ENCODE data around the gene CFAP299.
"Not testable (repeated sequence)": the region's sequence is repeated elsewhere in the genome, so short reads cannot be mapped to it uniquely, and the experiment has no call there.

The CFAP299 gene

DNA sequence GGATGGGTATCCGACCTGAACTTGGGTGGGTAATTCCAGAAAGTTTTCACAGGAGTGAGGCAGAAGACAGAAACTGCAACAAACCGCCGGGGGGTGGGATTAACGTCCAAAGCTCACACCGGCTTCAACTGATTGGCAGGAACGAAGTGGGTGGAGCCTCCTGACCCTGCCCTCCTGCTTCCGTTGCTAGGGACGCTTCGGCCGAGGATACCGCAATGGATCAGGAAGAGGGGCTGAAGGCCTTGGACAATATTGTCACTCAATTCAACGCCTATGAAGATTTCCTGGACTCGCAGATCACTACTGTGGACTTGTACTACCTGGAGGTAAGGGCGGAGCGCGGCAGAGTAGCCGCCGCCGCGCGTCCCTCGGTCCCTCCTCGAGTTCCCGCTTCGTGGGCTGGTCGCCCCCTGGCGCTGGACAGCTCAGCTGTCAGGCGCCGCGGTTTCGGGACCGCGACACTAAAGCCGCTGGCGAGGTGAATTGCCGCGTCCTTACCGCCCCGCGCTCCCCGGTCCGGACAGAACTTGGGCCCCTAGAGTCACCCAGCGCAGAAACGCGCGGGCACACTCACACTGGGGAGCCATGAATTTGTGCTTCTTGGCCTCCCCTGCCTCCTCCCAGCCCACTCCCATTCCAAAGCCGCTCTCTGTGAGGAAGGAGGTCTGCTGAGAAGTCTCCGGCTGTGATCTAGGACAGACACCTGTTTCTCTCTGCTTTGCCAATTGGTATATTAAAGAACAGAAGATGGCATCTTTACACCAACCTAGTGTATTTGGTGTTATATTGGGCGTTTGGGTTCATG, at the start of gene CFAP299:
Gene CFAP299 (plus strand): TSS at position 177 of the 805 bp plus-strand sequence.
- peak; percentile 92 for DNase-seq (ENCODE audit: low spot score)

DNA sequence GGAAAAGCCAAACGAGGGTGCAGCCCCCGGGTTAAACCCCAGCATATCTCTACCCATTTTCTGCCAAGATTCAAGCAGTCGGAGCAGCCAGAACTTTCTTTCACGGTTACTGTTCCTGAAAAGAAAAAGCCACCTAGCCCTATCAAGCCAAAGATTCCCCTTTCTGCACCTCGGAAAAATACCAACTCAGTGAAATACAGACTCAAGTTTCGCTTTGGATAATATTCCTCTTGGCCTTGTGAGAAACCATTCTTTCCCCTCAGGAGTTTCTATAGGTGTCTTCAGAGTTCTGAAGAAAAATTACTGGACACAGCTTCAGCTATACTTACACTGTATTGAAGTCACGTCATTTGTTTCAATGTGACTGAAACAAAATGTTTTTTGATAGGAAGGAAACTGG, 49.1 kb upstream of the CFAP299 start:
- DNase-seq (ENCODE audit: low spot score): no peak

DNA sequence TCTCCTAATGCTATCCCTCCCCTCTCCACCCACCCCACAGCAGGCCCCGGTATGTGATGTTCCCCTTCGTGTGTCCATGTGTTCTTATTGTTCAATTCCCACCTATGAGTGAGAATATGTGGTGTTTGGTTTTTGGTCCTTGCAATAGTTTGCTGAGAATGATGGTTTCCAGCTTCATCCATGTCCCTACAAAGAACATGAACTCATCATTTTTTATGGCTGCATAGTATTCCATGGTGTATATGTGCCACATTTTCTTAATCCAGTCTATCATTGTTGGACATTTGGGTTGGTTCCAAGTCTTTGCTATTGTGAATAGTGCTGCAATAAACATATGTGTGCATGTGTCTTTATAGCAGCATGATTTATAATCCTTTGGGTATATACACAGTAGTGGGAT, 44.9 kb upstream of the CFAP299 start:
- not testable (repeated sequence) for DNase-seq (ENCODE audit: low spot score)

DNA sequence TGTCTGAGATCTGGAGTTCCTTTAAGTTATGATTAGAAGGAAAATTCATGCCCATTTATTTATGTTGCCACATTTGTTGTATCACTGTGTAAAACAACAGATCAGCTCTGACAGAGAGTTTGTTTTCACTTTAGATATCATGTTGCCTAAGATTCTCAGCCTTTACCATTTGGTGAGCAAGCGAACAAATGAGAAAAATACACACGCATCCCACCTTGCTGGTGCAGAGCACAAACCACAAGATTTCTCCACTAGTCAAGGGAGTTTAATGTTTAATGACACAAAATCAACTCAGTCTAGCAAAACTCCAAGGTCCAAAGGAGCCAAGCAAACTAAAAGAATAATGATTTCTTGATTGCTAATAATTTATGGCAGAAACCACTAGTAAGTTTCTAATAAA, 41.3 kb upstream of the CFAP299 start:
- DNase-seq (ENCODE audit: low spot score): no peak

DNA sequence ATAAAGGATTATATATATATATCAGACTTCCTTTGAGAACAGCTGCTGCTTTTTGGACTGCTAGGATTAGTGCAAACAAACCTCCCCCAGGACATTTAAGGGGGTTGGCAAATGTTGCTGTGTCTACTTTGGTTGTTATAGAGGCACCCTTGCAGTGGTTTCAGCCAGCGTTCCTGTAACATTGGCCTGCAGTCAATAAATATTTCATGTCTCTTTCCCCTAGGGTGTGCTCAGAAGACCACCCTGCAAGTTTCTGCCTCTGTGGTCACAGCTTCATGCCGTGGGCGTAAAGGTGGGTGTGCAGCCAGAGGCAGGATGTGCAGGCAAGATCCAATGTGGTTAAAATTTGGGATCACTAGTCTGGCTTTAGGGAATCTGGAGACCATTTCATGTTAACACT, 40.2 kb upstream of the CFAP299 start:
- DNase-seq (ENCODE audit: low spot score): no peak

DNA sequence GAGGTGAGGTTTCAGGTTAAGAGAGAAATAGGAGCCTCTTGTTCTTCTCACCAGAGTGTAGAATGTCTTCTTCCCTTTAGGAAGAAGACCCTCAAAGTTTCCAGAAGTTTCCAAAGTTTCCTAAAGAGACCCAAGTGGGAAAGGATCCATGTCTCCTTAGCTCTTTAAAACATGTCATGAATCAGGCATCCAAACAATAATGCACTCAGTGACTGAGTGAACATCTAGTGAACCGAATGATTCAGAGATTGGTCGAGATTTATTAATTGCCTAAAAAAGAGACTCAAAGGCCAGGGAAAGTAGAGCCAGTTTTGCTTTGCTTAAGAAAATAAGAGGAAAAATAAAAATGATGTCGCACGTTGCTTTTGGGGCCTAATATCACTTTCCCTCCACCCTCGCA, 39.7 kb upstream of the CFAP299 start:
- DNase-seq (ENCODE audit: low spot score): no peak

DNA sequence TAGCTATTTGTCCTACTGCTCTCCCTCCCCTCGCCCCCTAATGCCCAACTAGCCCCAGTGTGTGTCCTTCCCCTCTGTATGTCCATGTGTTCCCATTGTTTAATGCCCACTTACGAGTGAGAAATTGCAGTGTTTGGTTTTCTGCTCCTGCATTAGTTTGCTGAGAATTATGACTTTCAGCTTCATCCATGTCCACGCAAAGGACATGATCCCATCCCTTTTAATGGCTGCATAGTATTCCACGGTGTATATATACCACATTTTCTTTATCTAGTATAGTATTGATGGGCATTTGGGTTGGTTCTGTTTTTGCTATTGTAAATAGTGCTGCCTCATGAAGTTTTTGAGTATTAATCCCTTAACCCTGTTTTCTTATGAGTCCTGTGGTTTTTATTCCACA, 33.6 kb upstream of the CFAP299 start:
- DNase-seq (ENCODE audit: low spot score): no peak

DNA sequence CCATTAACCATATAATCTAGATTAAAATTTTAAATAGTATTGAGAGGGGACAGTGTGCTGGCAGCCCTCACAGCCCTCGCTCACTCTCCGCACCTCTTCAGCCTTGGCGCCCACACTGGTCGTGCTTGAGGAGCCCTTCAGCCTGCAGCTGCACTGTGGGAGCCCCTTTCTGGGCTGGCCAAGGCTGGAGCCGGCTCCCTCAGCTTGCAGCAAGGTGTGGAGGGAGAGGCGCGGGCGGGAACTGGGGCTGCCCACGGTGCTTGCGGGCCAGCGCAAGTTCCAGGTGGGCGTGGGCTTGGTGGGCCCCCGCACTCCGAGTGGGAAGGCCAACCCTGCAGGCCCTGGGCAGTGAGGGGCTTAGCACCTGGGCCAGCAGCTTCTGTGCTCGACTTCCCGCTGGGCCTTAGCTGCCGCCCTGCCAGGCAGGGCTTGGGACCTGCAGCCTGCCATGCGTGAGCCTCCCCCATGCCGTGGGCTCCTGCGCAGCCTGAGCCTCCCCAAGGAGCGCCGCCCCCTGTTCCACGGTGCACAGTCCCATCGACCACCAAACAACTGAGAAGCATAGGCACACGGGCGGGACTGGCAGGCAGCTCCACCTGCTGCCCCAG, 32.8 kb upstream of the CFAP299 start:
- no peak for DNase-seq (ENCODE audit: low spot score)

DNA sequence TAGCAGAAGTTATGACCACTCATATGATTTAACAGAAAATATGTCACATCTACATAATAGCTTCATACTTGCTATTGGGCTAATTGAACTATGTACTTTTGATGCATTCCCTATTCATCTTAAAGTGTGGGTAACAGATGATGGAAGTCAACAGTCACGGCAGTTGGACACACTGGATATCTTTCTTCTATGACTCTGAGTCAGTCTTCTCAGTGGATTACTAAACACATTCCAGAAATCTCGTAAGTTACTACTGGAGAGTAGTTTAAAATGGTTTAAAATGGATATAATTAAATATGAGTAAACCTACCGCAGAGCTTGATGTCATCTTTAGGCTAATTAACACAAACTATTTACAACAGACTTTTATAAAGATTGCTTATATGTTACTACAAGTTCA, 30.1 kb upstream of the CFAP299 start:
- DNase-seq (ENCODE audit: low spot score): peak; percentile 78

DNA sequence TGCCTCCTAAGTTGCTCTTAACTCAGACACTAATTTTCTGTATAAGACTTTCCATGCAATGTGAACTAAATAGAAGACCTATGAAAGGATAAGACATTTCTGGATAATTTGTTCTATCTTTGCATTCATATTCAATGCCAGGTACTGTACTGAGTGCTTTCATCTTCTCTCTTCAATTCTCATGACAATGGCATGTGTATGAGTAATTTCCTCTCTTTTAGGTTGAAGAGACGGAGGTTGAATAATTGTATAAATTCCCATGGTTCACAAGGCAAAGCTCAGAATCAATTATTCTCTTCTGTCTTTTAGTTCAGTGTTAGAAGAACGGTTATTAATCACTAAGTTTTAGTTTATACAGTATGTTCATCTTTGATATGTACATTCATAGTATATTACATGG, 29.3 kb upstream of the CFAP299 start:
- DNase-seq (ENCODE audit: low spot score): peak; percentile 20

DNA sequence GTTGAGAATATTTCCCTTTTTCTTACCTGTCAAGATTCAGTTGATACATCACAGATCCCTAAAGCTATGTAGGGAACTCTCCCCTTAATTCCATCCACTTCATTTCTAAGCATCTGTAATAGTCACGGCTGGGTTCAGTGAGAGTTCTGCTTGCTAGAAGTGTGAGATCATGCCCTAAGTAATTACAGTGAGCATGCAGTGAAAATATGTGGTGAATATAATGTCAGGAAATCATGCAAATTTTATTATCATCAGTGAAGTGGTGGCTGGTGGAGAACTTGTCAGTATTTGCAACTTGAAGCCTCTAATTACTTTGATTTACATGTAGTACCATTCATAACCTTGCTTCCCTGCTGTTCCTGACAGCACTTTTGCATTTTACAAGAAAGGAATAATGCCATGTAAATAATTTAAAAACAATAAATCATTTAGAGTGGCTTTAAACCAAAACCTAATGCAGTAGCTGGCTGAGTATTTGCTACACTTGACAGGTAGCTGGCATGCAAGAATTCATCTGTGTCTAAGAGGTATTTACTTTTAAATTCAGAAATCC, 28.3 kb upstream of the CFAP299 start:
- DNase-seq (ENCODE audit: low spot score): no peak

DNA sequence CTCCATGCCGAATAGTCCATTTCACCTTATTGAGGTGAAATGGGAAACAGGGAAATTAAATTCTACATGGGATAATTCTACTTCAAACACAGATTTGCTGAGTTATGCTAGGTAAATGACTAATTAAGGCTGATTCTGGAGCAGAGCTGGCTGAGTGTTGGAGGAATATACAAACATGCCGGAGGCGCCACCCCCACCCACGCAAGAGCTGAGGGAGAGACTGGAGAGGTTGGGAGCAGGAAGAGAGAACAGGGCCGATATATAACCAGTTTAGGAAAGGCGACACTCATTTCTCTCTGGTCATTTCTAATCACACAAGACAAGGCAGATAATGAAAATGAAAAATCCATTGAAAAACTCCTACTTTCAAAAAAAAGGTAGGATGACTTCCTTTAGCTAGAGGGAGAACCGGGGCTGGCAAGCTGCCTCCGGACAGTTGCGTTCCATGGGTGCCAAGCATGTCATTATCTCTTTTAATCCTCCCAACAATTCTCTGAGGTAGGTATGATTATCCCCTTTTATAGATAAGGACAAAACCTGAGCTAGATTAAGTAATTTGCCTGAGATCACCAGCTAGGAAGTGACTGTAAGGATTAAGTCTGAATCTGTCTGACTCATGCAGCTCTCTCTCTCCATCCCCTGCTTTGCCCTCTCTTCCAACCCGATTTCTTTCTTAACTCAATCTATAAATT, 27.6 kb upstream of the CFAP299 start:
- peak; percentile 31 for DNase-seq (ENCODE audit: low spot score)

DNA sequence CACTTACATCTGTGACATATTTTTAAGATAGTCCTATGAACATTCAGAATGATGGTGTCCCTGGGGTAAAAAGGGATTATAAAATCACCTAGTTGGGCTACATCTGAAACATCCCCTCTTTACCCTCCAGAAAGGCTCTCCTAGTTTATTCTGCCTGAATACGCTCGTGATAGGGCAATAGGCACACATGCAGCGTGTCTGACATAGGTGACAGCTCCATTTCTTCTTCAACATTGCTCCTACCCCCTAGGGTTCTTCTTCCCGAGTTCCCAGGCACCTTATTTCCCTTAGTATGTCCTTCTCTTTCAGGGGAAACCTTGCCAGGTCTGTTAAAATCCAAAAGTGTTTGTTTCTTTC, 27.1 kb upstream of the CFAP299 start:
- no peak for DNase-seq (ENCODE audit: low spot score)

DNA sequence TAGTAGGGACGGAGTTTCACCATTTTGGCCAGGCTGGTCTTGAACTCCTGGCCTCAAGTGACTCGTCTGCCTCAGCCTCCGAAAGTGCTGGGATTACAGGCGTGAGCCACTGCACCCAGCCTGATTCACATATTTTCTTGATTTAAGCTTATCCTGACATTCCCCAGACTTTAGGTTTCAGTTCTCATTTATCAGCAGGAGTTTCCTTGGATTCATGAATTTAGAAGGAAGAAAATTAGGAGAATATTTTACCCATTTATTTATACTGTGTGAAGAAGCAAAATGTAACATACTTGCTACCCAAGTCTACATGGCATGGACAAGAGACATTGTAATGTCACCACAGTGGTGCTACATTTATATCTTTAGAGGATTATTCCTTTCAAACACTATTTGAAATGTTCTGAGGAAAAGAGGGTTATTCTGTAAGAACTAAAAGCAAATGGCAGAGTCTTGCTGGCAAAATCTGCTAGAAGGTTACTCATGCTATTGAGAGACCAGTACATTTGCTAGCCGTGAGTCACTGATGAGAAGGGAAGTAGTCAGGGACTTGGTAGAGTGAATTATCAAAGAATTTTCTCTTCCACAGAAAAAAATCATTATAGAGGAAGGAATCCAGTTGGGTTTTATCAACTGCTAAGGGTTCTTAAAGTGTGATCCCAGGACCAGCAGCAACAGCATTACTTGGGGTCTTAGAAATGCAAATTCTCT, 26.1 kb upstream of the CFAP299 start:
- DNase-seq (ENCODE audit: low spot score): peak; percentile 72

DNA sequence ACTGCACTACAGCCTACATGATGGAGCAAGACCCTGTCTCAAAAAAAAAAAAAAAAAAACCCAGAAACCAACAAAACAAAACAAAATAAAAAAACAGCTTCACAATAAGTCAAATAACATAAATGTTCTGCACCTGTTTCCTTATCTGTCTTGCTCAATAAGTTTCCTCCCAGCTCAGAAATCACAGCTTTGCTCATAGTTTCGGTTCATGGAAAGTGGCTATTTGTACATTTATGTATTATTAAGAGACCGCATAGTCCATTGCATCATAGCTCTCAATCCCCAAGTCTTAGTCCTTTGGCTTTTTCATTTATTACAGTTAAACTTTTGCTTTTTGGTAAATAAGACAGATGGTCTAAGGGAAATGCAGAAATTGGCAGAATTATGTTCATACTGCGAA, 24.4 kb upstream of the CFAP299 start:
- DNase-seq (ENCODE audit: low spot score): no peak

DNA sequence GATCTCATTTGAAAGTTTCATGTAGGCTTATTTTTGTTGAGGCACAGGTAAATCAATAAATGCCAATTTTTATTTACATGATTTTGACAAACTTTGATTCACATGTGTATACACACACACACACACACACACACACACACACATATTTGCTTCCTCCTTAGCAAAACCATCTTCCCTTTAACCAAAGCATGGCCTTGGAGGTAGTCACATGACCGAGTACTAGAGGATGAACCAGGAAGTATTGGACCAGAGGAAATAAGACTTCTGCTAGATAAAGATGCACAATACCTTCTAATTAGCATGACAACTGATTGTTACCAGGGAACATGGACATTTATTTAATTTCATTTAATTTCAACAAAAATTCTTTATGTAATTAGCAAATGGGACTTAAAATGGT, 23.4 kb upstream of the CFAP299 start:
- no peak for DNase-seq (ENCODE audit: low spot score)

DNA sequence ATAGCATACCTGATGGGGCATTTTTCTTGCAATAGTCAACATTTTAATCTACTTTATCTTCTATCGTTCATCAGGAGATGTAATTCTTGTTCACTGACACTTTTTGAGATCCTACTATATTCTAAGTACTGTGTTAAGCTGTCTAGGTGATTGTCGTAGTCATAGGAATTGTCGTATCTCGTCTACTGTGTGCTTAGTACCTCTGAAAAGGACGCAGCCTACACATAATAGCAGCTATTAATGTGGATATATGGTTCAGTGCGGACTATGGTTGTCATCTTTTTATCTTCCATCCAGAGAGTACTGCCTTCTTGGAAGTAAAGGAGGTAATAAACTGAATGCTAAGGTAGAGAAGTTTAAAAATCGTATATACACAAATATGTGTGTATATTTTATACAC, 21.9 kb upstream of the CFAP299 start:
- no peak for DNase-seq (ENCODE audit: low spot score)

DNA sequence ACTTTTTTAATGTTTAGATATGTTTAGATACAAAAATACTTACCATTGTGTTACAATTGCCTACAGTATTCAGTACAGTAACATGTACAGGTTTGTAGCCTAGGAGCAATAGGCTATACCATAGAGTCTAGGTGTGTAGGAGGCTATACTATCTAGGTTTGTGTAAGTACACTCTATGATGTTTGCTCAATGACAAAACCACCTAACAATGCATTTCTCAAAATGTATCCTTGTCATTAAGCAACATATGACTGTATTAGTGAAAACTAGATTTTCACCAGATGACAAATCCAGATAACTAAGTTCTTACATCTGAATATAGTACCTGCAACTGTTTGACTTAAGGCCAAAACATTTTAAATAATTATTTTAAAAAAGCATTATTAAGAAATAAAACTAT, 19.7 kb upstream of the CFAP299 start:
- DNase-seq (ENCODE audit: low spot score): not testable (repeated sequence)

DNA sequence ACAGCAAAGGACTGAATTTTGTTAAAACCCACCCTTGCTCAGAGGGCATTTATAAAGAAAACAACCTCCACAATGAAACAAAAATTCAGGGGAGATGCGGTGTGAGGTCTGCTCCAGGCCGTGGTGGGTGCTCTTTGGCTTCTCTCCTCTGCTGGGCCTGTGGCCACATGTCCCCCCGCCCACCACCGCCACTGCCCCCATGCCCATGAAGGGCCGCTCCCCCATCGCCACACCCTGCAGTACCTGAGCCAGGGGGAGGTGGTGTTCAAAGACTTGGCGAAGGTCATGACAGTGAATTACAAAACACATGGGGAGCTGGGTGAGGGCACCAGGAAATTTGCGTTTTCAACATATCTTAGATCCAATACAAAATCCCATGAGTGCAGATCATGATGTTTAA, 14.2 kb upstream of the CFAP299 start:
- DNase-seq (ENCODE audit: low spot score): no peak

DNA sequence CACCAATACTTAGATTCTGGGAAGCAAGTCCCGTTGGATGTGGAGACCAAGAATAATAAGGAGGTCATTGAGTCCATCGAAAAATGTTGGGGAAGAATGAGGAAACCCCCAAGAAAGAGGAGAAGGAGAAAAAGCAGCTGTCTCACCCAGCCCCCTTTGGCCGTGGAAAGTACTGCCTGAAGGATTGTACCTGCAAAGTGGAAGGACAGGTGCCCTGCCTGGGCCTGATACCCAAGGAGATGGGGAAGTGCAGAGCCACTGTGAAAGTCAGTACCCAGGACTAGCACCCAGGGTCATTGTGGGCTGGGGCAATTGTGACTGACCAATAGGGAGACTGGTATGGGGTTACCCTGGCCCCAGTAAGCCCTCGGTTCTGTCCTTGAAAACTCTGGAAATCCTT, 13.8 kb upstream of the CFAP299 start:
- no peak for DNase-seq (ENCODE audit: low spot score)

DNA sequence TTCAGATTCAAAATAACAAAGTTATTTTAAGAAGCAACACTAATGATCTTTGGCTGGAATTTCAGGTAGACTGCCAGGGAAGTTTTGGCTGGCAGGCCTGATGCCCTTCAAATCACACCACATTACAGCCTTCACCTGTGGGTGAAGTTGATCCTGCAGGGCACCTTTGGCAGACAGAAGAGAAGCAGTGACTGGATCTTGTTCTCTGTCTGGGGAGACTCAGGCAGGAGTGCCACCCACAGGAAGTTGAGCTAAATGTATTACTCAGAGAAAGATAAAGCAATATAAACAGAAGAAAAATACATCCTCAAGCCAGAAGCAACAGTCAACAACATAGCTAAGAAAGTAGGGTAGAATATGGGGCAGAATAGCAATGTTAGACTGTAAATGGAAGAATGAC, 12.8 kb upstream of the CFAP299 start:
- no peak for DNase-seq (ENCODE audit: low spot score)

DNA sequence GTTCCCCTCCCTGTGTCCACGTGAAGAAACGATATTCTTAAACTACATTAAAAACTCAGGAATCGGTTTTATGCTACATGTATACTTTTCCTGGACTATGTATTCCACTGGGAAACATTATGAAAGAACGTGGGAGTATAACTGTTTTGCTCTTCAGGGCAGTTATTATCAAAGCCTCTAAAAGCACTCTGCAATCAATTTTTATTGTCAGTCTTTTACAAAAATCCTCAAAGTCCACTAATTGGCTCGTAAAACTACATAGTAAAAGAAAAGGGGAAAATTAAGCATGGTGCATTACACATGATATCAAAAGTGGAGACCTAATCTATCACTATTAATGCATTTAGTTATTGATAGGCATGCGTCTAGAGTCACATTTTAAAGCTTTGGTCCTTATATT, 11.4 kb upstream of the CFAP299 start:
- DNase-seq (ENCODE audit: low spot score): no peak

All from AG08396 (cell line).